Parathyroid adenoma (tissue), 2 donors: Measurements from ENCODE around the gene MAP1B.

Experiments
- H2AFZ ChIP-seq: fragments of 300-600 bp; sonication (generic); one replicate; pipeline ENCODE4 v1.7.0; 2017; ENCODE audit warnings: antibody characterized with exemption, mild to moderate bottlenecking
- H3K27ac ChIP-seq: fragments of 300-600 bp; sonication (generic); one replicate; pipeline ENCODE4 v1.7.0; 2017
- H3K27me3 ChIP-seq: fragments of 300-600 bp; sonication (generic); one replicate; pipeline ENCODE4 v1.7.0; 2017; ENCODE audit warnings: low read length; ENCODE audit not compliant: control insufficient read depth, insufficient read depth
- H3K36me3 ChIP-seq: fragments of 300-600 bp; sonication (generic); one replicate; pipeline ENCODE4 v1.7.0; 2017; ENCODE audit warnings: low read length; ENCODE audit not compliant: control insufficient read depth, insufficient read depth
- H3K4me1 ChIP-seq: fragments of 300-600 bp; sonication (generic); one replicate; pipeline ENCODE4 v1.7.0; 2017; ENCODE audit warnings: control low read depth
- H3K4me2 ChIP-seq: fragments of 300-600 bp; sonication (generic); one replicate; pipeline ENCODE4 v1.7.0; 2017; ENCODE audit warnings: low read length
- H3K4me3 ChIP-seq: fragments of 300-600 bp; sonication (generic); one replicate; pipeline ENCODE4 v1.7.0; 2017; ENCODE audit warnings: low read depth, low read length
- H3K79me2 ChIP-seq: fragments of 300-600 bp; sonication (generic); one replicate; pipeline ENCODE4 v1.7.0; 2017; ENCODE audit warnings: control low read depth
- H3K9ac ChIP-seq: fragments of 300-600 bp; sonication (generic); one replicate; pipeline ENCODE4 v1.7.0; 2017; ENCODE audit warnings: mild to moderate bottlenecking
- H3K9me3 ChIP-seq: fragments of 300-600 bp; sonication (generic); one replicate; pipeline ENCODE4 v1.7.0; 2017; ENCODE audit warnings: low read length; ENCODE audit not compliant: control insufficient read depth
- TF ChIP-seq, protein P1 (sequence below): fragments of 300-600 bp; sonication (generic); IDR thresholded peaks from one replicate; pipeline ENCODE4 v1.7.0; 2017; ENCODE audit warnings: antibody characterized with exemption, mild to moderate bottlenecking
- donor health status: primary hyperparathyroidism.

The MAP1B gene

DNA sequence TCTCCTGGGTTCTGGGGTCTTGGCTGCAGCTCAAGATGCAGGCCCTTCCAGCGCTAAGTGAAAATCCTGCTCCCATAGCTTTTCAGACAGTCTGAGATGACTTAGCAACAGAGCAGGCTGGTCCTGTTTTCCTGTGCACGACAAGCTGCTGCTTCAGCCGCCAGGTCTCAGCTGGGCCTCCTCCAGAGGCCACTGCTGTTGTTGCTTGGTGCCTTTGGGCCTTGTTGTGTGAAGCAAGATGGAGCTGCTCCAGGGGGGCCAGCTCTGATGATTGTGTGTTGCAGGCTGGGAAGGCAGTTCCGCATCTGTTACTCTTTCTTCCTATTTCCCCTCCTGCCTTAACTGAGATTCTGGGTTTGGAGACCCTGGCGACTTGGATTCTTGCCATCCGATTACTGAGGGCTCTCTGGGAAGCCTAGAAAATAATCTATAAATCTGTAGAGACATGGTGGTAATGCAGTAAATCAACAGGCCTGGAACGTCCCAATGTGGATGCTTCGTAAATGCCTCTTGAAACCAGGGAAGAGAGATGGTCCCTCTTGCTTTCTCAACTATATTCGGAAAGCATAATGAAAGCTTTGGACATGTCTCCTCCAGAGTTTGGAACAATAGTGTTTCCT, 3.2 kb downstream of the MAP1B start:
- Histone ChIP-seq H3K4me3 (no peak overlapping the region), H3K9me3 (no peaks in the 10 kb centered on the region), H3K9ac (no peak overlapping the region), H3K4me2 (no peak overlapping the region), H3K27me3 (no peaks in the 10 kb centered on the region), H3K4me1 (no peaks in the 10 kb centered on the region), H3K79me2 (peaks cover 2% of the 10 kb centered on the region), H2AFZ (no peak overlapping the region), H3K27ac (no peak overlapping the region), H3K36me3 (no peaks in the 10 kb centered on the region)
- TF ChIP-seq, protein P1, sequence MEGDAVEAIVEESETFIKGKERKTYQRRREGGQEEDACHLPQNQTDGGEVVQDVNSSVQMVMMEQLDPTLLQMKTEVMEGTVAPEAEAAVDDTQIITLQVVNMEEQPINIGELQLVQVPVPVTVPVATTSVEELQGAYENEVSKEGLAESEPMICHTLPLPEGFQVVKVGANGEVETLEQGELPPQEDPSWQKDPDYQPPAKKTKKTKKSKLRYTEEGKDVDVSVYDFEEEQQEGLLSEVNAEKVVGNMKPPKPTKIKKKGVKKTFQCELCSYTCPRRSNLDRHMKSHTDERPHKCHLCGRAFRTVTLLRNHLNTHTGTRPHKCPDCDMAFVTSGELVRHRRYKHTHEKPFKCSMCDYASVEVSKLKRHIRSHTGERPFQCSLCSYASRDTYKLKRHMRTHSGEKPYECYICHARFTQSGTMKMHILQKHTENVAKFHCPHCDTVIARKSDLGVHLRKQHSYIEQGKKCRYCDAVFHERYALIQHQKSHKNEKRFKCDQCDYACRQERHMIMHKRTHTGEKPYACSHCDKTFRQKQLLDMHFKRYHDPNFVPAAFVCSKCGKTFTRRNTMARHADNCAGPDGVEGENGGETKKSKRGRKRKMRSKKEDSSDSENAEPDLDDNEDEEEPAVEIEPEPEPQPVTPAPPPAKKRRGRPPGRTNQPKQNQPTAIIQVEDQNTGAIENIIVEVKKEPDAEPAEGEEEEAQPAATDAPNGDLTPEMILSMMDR, result no peak

DNA sequence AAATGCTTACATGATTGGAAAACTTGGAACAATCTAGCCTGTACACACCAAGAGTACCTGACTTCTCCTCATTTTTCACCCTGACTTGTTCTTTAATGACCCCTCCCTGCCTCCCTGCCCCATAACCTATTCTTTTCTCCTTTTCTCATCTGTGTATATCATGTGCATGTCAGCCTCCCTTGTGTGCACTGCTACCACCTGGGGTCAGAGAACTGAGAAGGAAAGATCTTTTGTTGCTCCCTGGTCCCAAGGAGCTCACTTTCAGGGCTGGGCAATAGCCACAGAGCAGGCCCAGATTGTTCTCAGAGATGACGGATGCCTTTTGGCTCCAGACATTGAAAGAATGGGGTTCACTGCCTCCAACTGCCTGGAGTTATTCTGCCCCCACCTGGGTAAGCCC, 5.1 kb downstream of the MAP1B start:
- H3K9ac ChIP-seq, result no peak overlapping the region
- H2AFZ ChIP-seq, result no peak overlapping the region
- H3K27me3 ChIP-seq, result no peaks in the 10 kb centered on the region
- no peaks in the 10 kb centered on the region for H3K36me3 ChIP-seq
- H3K4me1 ChIP-seq, result no peaks in the 10 kb centered on the region
- TF ChIP-seq, protein P1, result no peak
- no peak overlapping the region for H3K4me3 ChIP-seq
- no peak overlapping the region for H3K4me2 ChIP-seq
- H3K79me2 ChIP-seq, result peaks cover 2% of the 10 kb centered on the region
- no peaks in the 10 kb centered on the region for H3K9me3 ChIP-seq
- H3K27ac ChIP-seq, result no peak overlapping the region

DNA sequence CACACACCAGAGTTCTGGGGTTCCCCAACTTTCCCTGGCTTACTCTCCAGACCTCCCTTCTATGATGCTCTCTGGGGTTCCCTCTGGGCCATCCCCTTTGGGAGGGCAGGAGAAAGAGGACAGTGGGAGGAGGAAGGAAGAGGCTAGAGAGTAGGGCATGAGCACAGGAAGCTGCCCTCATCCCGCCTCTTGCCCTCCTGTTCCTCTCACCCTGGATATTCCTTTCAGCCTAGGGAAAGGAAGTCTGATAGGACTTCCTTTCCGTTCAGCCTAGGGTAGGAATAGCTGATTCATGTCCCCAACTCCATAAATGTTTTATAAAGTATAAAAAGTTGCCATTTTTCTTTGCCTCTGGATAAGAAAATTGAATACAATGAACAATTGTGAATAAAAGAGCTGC, 7.4 kb downstream of the MAP1B start:
- H3K79me2 ChIP-seq, result peaks cover 2% of the 10 kb centered on the region
- H3K27ac ChIP-seq, result no peak overlapping the region
- H3K9me3 ChIP-seq, result no peaks in the 10 kb centered on the region
- no peaks in the 10 kb centered on the region for H3K27me3 ChIP-seq
- no peak overlapping the region for H3K4me3 ChIP-seq
- H3K4me2 ChIP-seq, result no peak overlapping the region
- H2AFZ ChIP-seq, result no peak overlapping the region
- no peak overlapping the region for H3K9ac ChIP-seq
- no peaks in the 10 kb centered on the region for H3K36me3 ChIP-seq
- TF ChIP-seq, protein P1, result no peak
- no peaks in the 10 kb centered on the region for H3K4me1 ChIP-seq

DNA sequence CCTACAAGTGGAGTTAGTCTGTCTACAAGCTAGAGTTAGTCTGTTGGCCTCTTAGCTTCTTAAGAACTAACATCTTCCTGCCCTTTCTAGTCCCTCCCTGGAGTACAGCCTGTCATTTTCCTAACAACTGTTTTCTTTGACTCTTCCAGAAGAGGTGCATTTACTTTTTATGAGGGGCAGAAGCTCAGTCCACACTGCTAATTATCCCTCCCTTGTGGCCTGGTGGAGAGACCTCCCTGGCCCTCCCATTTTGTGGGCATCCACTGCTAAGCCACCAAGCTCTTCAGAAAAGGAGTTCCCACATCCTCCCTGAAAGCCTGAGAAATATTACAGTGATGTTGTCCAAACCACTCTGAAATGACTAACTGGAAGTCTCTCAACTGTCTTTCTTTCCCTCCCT, 8.0 kb downstream of the MAP1B start:
- Histone ChIP-seq H3K79me2 (no peaks in the 10 kb centered on the region), H3K4me3 (no peak overlapping the region), H3K36me3 (no peaks in the 10 kb centered on the region), H2AFZ (no peak overlapping the region), H3K27me3 (no peaks in the 10 kb centered on the region), H3K4me1 (no peaks in the 10 kb centered on the region), H3K27ac (no peak overlapping the region), H3K4me2 (no peak overlapping the region), H3K9ac (no peak overlapping the region), H3K9me3 (no peaks in the 10 kb centered on the region)
- TF ChIP-seq, protein P1, result no peak

DNA sequence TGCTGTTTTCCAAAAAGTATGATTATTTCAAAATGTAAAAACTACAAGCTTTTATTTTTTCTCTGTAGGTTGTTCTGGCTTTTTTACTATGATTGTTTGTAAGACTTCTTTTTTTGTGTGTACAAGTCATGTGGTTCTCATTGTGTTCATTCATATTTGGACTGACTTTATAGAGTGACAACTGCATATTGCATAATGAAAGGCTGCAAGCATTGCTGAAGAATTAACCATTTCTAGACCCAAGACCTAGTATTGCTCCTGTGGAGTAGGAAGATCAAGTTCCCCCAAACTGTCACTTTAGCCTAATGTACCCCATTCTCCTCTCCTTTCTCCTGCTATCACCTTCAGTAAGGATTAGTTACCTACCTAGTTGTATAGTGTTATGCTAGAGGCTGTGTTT, 10.0 kb downstream of the MAP1B start:
- TF ChIP-seq, protein P1, result no peak
- no peak overlapping the region for H3K27ac ChIP-seq
- no peaks in the 10 kb centered on the region for H3K4me1 ChIP-seq
- H3K9ac ChIP-seq, result no peak overlapping the region
- no peak overlapping the region for H3K4me3 ChIP-seq
- H3K4me2 ChIP-seq, result no peak overlapping the region
- H3K9me3 ChIP-seq, result no peaks in the 10 kb centered on the region
- no peaks in the 10 kb centered on the region for H3K36me3 ChIP-seq
- H3K27me3 ChIP-seq, result no peaks in the 10 kb centered on the region
- H2AFZ ChIP-seq, result no peak overlapping the region
- no peaks in the 10 kb centered on the region for H3K79me2 ChIP-seq
